H1 (cell line): ENCODE data around the gene FGB. TPM values are rescaled to one million over a fixed set of nuclear protein-coding genes. Genes with fewer than 3 reads are reported as not detected.

ENCODE experiments used
- BACH1 ChIP-seq: IDR thresholded peaks from 2 replicates; pipeline ENCODE4 v1.6.1; 2012; ENCODE audit warnings: low read length, improper control_type of control experiment
- CHD7 ChIP-seq: fragments of 300-600 bp; sonication (generic); IDR thresholded peaks from 2 replicates; pipeline ENCODE4 v1.7.1; 2012; ENCODE audit warnings: low read length, moderate library complexity, mild to moderate bottlenecking, inconsistent platforms; ENCODE audit not compliant: insufficient replicate concordance
- GTF2F1 ChIP-seq: IDR thresholded peaks from 2 replicates; pipeline ENCODE4 v1.6.1; 2012; ENCODE audit warnings: low read depth, low read length, improper control_type of control experiment, borderline replicate concordance
- KDM5A ChIP-seq: fragments of 200-600 bp; IDR thresholded peaks from 2 replicates; pipeline ENCODE4 v1.7.1; 2012; ENCODE audit warnings: mild to moderate bottlenecking, low read length, inconsistent platforms, mixed read lengths
- POLR2A ChIP-seq, 2 experiments: IDR thresholded peaks; 1 replicate in 1 of 2; 2 replicates in 1 of 2; pipeline ENCODE4 v1.6.1; 2011; ENCODE audit warnings: low read depth in 2 of 2, low read length in 2 of 2, mild to moderate bottlenecking in 2 of 2; ENCODE audit errors: control extremely low read depth in 1 of 2
- POLR2AphosphoS5 ChIP-seq: IDR thresholded peaks from 2 replicates; pipeline ENCODE4 v1.6.1; 2011; ENCODE audit warnings: low read depth, low read length
- SRF ChIP-seq: IDR thresholded peaks from 2 replicates; pipeline ENCODE4 v1.6.1; 2011; ENCODE audit warnings: mild to moderate bottlenecking, low read depth, low read length, moderate library complexity
- SUZ12 ChIP-seq: fragments of 200-600 bp; sonication (generic); IDR thresholded peaks from 2 replicates; pipeline ENCODE4 v1.6.1; 2012; ENCODE audit warnings: mild to moderate bottlenecking, inconsistent platforms, low read length, moderate library complexity, mixed read lengths
- TAF7 ChIP-seq: optimal IDR thresholded peaks from 2 replicates; pipeline ENCODE3; 2011; ENCODE audit warnings: low read depth, mild to moderate bottlenecking, inconsistent platforms, low read length, moderate library complexity, borderline replicate concordance
- YY1 ChIP-seq: IDR thresholded peaks from 2 replicates; pipeline ENCODE4 v1.6.1; 2011; ENCODE audit warnings: low read depth, mild to moderate bottlenecking, low read length
- polyA plus RNA-seq, 7 experiments: library from polyadenylated mRNA; depleted of rRNA in 3 of 7; stranded (reverse) in 5 of 7; unstranded in 2 of 7; fragments of >200 nt in 5 of 7; fragments of 200-250 nt in 2 of 7; gene quantifications; 1 replicate in 5 of 7; 2 replicates in 1 of 7; 4 replicates in 1 of 7; pipeline versions ENCODE4 v1.2.1 to v1.2.3, GENCODE V29; 2011 to 2013; ENCODE audit warnings: missing spikeins in 2 of 7, mixed read lengths in 2 of 7
- total RNA-seq: library from RNA; stranded (reverse); fragmentation: NEBNext Ultra II Directional; extraction: Animal tissue kit (Norgen Biotek cat#: 25700); gene quantifications from 2 replicates; pipeline ENCODE4 v1.2.1, GENCODE V29; 2021

The FGB gene
- total and polyA plus RNA-seq, 2 of the 8 experiments (the other 6 are each of a cell fraction or from before 2014, with no cell fraction given), result not detected

GRCh38 chr4:154549894-154550790 lies 12.7 kb upstream of the FGB start, which contains the start of gene PLRG1 (continued):
- TF ChIP-seq CHD7, result no peak
- TF ChIP-seq BACH1, result no peak
- TF ChIP-seq SUZ12, result no peak
- peak; percentile 68 for TF ChIP-seq TAF7
- TF ChIP-seq KDM5A, result no peak
- TF ChIP-seq YY1, result no peak; the same call in 1 of the 2 replicates
- TF ChIP-seq POLR2A (IDR thresholded peaks at IDR 0.05; ENCODE audit: control extremely low read depth in 1 of 2, low read depth in 2 of 2, low read length in 2 of 2), result peak; percentile 74 to 85
- peak; percentile 83 for TF ChIP-seq POLR2AphosphoS5
- no peak for TF ChIP-seq GTF2F1
- TF ChIP-seq SRF, result no peak
